Right atrium auricular region (tissue), 2 donors: ENCODE results near the gene IL25. TPM values are rescaled to one million over a fixed set of nuclear protein-coding genes. Genes with fewer than 3 reads are reported as not detected.
"Not testable (repeated sequence)": the region's sequence is repeated elsewhere in the genome, so short reads cannot be mapped to it uniquely, and the experiment has no call there.

Experiments used
- DNase-seq: peaks from one replicate; pipeline ENCODE4 v3.0.0-alpha.2; 2019; ENCODE audit warnings: low spot score
- H3K27ac ChIP-seq, 2 donors: fragments of 200-600 bp; sonication (generic); 1 replicate in 1 of 2; 2 replicates in 1 of 2; pipeline ENCODE4 v1.5.1; 2016 to 2019
- H3K27me3 ChIP-seq, 2 donors: fragments of 200-600 bp; sonication (generic); one replicate each; pipeline versions ENCODE4 v1.5.1 to v1.6.0; 2017 to 2019
- H3K36me3 ChIP-seq: fragments of 200-600 bp; sonication (generic); one replicate; pipeline ENCODE4 v1.5.1; 2016
- H3K4me1 ChIP-seq, 2 donors: fragments of 200-600 bp; sonication (generic); one replicate each; pipeline versions ENCODE4 v1.5.1 to v1.6.0; 2017 to 2019
- H3K4me3 ChIP-seq, 2 donors: fragments of 200-600 bp; sonication (generic); 1 replicate in 1 of 2; 2 replicates in 1 of 2; pipeline ENCODE4 v1.5.1; 2017 to 2019; ENCODE audit warnings: mild to moderate bottlenecking in 1 of 2, moderate library complexity in 1 of 2
- H3K9me3 ChIP-seq, 2 donors: fragments of 200-600 bp; sonication (generic); one replicate each; pipeline ENCODE4 v1.5.1; 2019
- CTCF ChIP-seq, 2 donors: fragments of 200-600 bp; sonication (generic); IDR thresholded peaks; one replicate each; pipeline ENCODE4 v1.5.1; 2019; ENCODE audit warnings: antibody characterized with exemption in 2 of 2
- total RNA-seq, 2 donors: library from RNA; depleted of rRNA; stranded (reverse); fragments of >200 nt; gene quantifications; one replicate each; pipeline ENCODE4 v1.1.0, GENCODE V29; 2016

Gene IL25
- total RNA-seq, 2 donors from 2014 or later: not detected

- no peaks in the 10 kb centered on the region for H3K4me1 ChIP-seq
- no peak overlapping the region for H3K4me3 ChIP-seq
- peaks cover 61% of the 10 kb centered on the region for H3K36me3 ChIP-seq
- H3K27ac ChIP-seq: peak overlapping the region; percentile 6 to 26
- no peak for DNase-seq
- H3K9me3 ChIP-seq: no peaks in the 10 kb centered on the region
- no peak for TF ChIP-seq CTCF (IDR thresholded peaks at IDR 0.05)
- no peaks in the 10 kb centered on the region for H3K27me3 ChIP-seq
Measured at GRCh38 chr14:23382276-23382675, 9.7 kb downstream of the IL25 start.

- Histone ChIP-seq H3K9me3 (no peaks in the 10 kb centered on the region), H3K4me3 (no peak overlapping the region), H3K27me3 (no peaks in the 10 kb centered on the region), H3K36me3 (peaks cover 67% of the 10 kb centered on the region), H3K4me1 (no peaks in the 10 kb centered on the region), H3K27ac (no peak overlapping the region)
- no peak for TF ChIP-seq CTCF (IDR thresholded peaks at IDR 0.05)
- DNase-seq: no peak
Measured at GRCh38 chr14:23382731-23383440, 10.3 kb downstream of the IL25 start.

- no peaks in the 10 kb centered on the region for H3K4me1 ChIP-seq
- no peak for DNase-seq
- H3K36me3 ChIP-seq: peaks cover 83% of the 10 kb centered on the region
- no peak overlapping the region for H3K27ac ChIP-seq
- no peaks in the 10 kb centered on the region for H3K9me3 ChIP-seq
- H3K27me3 ChIP-seq: no peaks in the 10 kb centered on the region
- H3K4me3 ChIP-seq: no peak overlapping the region
- no peak for TF ChIP-seq CTCF (IDR thresholded peaks at IDR 0.05)
Measured at GRCh38 chr14:23384364-23385080, 11.9 kb downstream of the IL25 start.

- H3K36me3 ChIP-seq: peaks cover 87% of the 10 kb centered on the region
- DNase-seq: no peak
- H3K4me1 ChIP-seq: no peaks in the 10 kb centered on the region
- no peaks in the 10 kb centered on the region for H3K9me3 ChIP-seq
- H3K27ac ChIP-seq: no peak overlapping the region
- no peak overlapping the region for H3K4me3 ChIP-seq
- H3K27me3 ChIP-seq: no peaks in the 10 kb centered on the region
- no peak for TF ChIP-seq CTCF (IDR thresholded peaks at IDR 0.05)
Measured at GRCh38 chr14:23385244-23385641, 12.6 kb downstream of the IL25 start.

- Histone ChIP-seq H3K27ac (peak overlapping the region in 1 of 2 donors; percentile 10), H3K36me3 (peaks cover 92% of the 10 kb centered on the region), H3K9me3 (no peaks in the 10 kb centered on the region), H3K27me3 (no peaks in the 10 kb centered on the region), H3K4me1 (no peaks in the 10 kb centered on the region), H3K4me3 (no peak overlapping the region)
- TF ChIP-seq CTCF (IDR thresholded peaks at IDR 0.05): no peak
- DNase-seq: no peak
Measured at GRCh38 chr14:23385642-23386265, 13.1 kb downstream of the IL25 start.

GRCh38 chr14:23386266-23386657, 13.7 kb downstream of the IL25 start:
- H3K27me3 ChIP-seq, H3K4me1 ChIP-seq, DNase-seq, H3K9me3 ChIP-seq, H3K4me3 ChIP-seq: not testable (repeated sequence)
- peak overlapping the region in 1 of 2 donors; percentile 10 for H3K27ac ChIP-seq
- H3K36me3 ChIP-seq: peaks cover 96% of the 10 kb centered on the region
